ENCODE data around the gene TNFRSF12A. TPM values are rescaled to one million over a fixed set of nuclear protein-coding genes. Genes with fewer than 3 reads are reported as not detected.

The TNFRSF12A gene, protein sequence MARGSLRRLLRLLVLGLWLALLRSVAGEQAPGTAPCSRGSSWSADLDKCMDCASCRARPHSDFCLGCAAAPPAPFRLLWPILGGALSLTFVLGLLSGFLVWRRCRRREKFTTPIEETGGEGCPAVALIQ
- total RNA-seq (1 to 10 TPM; 1.8 to 1.9 TPM), total RNA-seq (0.25 to 64.3 (median 6.4) reads per million in 172 experiments)
- polyA plus RNA-seq (2013, experiment 1 of 2), result 0.59 TPM
- polyA plus RNA-seq (2013, experiment 2 of 2), result 1.4 TPM

- CTCF ChIA-PET, result interaction anchor here (0.7 to 5.4 kb wide), 7 partner anchors 8 to 109 kb away, joined by 3 to 38 read pairs (median 6); no protein-coding TSS in a partner anchor
- Mint-ChIP-seq H3K27me3 (peaks cover 4% of the 10 kb centered on the region), H3K9me3 (no peaks in the 10 kb centered on the region), H3K4me1 (ENCODE audit: low read depth) (peaks cover 49% of the 10 kb centered on the region), H3K36me3 (ENCODE audit: low read depth) (peaks cover 5% of the 10 kb centered on the region), H3K27ac (peak within 1 kb of the TSS; percentile 78), H3K4me3 (peak within 1 kb of the TSS; percentile 87)
- Histone ChIP-seq H3K4me3 (ENCODE audit: low read length) (peak within 1 kb of the TSS; percentile 63), H3K4me1 (ENCODE audit: insufficient read depth, low read length) (peaks cover 69% of the 10 kb centered on the region), H3K27ac (ENCODE audit: low read depth in 1 of 2, low read length in 2 of 2) (peak within 1 kb of the TSS; percentile 35 to 80), H3K36me3 (ENCODE audit: insufficient read depth, low read length) (no peaks in the 10 kb centered on the region), H3K9me3 (ENCODE audit: control insufficient read depth in 1 of 2, insufficient read depth in 1 of 2, low read length in 2 of 2) (no peaks in the 10 kb centered on the region), H3K27me3 (ENCODE audit: control insufficient read depth in 1 of 2, insufficient read depth in 2 of 2, low read length in 2 of 2) (peaks cover 3 to 4% of the 10 kb centered on the region in 2 experiments)
- DNase-seq, result peak in 12 of 14 experiments; percentile 28 to 88 (median 62)
- POLR2A ChIA-PET, result interaction anchor here (0.7 to 3.3 kb wide), 11 partner anchors 10 to 1036 kb away, joined by 3 to 24 read pairs (median 4); partner anchors contain the start of genes NAA60, PKMYT1, ZNF213 and ZNF263
- intact Hi-C loops (cut with DNase I, micrococcal nuclease), result loop anchor here (2.0 to 10.0 kb wide), 3 partner anchors 15 to 435 kb away; no protein-coding TSS in a partner anchor
- TF ChIP-seq, protein P1, sequence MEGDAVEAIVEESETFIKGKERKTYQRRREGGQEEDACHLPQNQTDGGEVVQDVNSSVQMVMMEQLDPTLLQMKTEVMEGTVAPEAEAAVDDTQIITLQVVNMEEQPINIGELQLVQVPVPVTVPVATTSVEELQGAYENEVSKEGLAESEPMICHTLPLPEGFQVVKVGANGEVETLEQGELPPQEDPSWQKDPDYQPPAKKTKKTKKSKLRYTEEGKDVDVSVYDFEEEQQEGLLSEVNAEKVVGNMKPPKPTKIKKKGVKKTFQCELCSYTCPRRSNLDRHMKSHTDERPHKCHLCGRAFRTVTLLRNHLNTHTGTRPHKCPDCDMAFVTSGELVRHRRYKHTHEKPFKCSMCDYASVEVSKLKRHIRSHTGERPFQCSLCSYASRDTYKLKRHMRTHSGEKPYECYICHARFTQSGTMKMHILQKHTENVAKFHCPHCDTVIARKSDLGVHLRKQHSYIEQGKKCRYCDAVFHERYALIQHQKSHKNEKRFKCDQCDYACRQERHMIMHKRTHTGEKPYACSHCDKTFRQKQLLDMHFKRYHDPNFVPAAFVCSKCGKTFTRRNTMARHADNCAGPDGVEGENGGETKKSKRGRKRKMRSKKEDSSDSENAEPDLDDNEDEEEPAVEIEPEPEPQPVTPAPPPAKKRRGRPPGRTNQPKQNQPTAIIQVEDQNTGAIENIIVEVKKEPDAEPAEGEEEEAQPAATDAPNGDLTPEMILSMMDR (IDR thresholded peaks at IDR 0.05), result no peak
- ATAC-seq (ENCODE audit: poor library complexity), result no peak
Measured at GRCh38 chr16:3020247-3020603, at the start of gene TNFRSF12A. TSS of gene TNFRSF12A (plus strand) at chr16:3020368. CDS start at chr16:3020398, 30 bp downstream.

- Mint-ChIP-seq H3K36me3 (ENCODE audit: low read depth) (no peaks in the 10 kb centered on the region), H3K4me1 (ENCODE audit: low read depth) (peaks cover 19% of the 10 kb centered on the region), H3K9me3 (no peaks in the 10 kb centered on the region), H3K27ac (no peak overlapping the region), H3K4me3 (peak overlapping the region; percentile 67), H3K27me3 (peaks cover 28% of the 10 kb centered on the region)
- Histone ChIP-seq H3K27ac (ENCODE audit: low read depth in 1 of 2, low read length in 2 of 2) (no peak overlapping the region), H3K9me3 (ENCODE audit: control insufficient read depth in 1 of 2, insufficient read depth in 1 of 2, low read length in 2 of 2) (peaks cover 0 to 22% of the 10 kb centered on the region in 2 experiments), H3K36me3 (ENCODE audit: insufficient read depth, low read length) (no peaks in the 10 kb centered on the region), H3K4me3 (ENCODE audit: low read length) (peak overlapping the region; percentile 56), H3K4me1 (ENCODE audit: insufficient read depth, low read length) (peaks cover 47% of the 10 kb centered on the region), H3K27me3 (ENCODE audit: control insufficient read depth in 1 of 2, insufficient read depth in 2 of 2, low read length in 2 of 2) (peaks cover 23 to 33% of the 10 kb centered on the region in 2 experiments)
- intact Hi-C loops (cut with DNase I, micrococcal nuclease), result no loop called here
- CTCF ChIA-PET, result interaction anchor here (1.0 to 1.3 kb wide), 3 partner anchors 11 to 61 kb away, joined by 3 to 4 read pairs (median 3); no protein-coding TSS in a partner anchor
- ATAC-seq (ENCODE audit: poor library complexity) (no peak), DNase-seq (no peak)
- TF ChIP-seq, protein P1 (IDR thresholded peaks at IDR 0.05), result no peak
- POLR2A ChIA-PET, result interaction anchor here (5.0 kb wide), 1 partner anchor 10 kb away, joined by 22 read pairs; the partner anchor contains the start of gene PKMYT1
Measured at GRCh38 chr16:2970563-2970962, 49.6 kb upstream of the TNFRSF12A start.

- H3K36me3 Mint-ChIP-seq (ENCODE audit: low read depth), result no peaks in the 10 kb centered on the region
- TF ChIP-seq, protein P1 (IDR thresholded peaks at IDR 0.05), result no peak
- Histone ChIP-seq H3K36me3 (ENCODE audit: insufficient read depth, low read length) (no peaks in the 10 kb centered on the region), H3K27ac (ENCODE audit: low read depth in 1 of 2, low read length in 2 of 2) (no peak overlapping the region), H3K4me1 (ENCODE audit: insufficient read depth, low read length) (peaks cover 39% of the 10 kb centered on the region), H3K4me3 (ENCODE audit: low read length) (no peak overlapping the region), H3K27me3 (ENCODE audit: control insufficient read depth in 1 of 2, insufficient read depth in 2 of 2, low read length in 2 of 2) (peaks cover 15 to 25% of the 10 kb centered on the region in 2 experiments), H3K9me3 (ENCODE audit: control insufficient read depth in 1 of 2, insufficient read depth in 1 of 2, low read length in 2 of 2) (peaks cover 0 to 15% of the 10 kb centered on the region in 2 experiments)
- intact Hi-C loops (cut with DNase I, micrococcal nuclease), result no loop called here
- H3K27ac Mint-ChIP-seq, result no peak overlapping the region
- ATAC-seq (ENCODE audit: poor library complexity) (no peak), DNase-seq (no peak)
- peaks cover 22% of the 10 kb centered on the region for H3K27me3 Mint-ChIP-seq
- no peaks in the 10 kb centered on the region for H3K9me3 Mint-ChIP-seq
- ChIA-PET POLR2A (interaction anchor here (5.0 kb wide), 1 partner anchor 9 kb away, joined by 22 read pairs; the partner anchor contains the start of gene PKMYT1), CTCF (no interaction called here)
- peaks cover 19% of the 10 kb centered on the region for H3K4me1 Mint-ChIP-seq (ENCODE audit: low read depth)
- peak overlapping the region; percentile 67 for H3K4me3 Mint-ChIP-seq
Measured at GRCh38 chr16:2971134-2971984, 48.8 kb upstream of the TNFRSF12A start.
